SK-N-SH treated with all-trans-retinoic acid at 6 μM for 48 hours (cell line): Measurements from ENCODE around the gene LRRC39.

Source experiments
- ARNTL ChIP-seq: fragments of 450-650 bp; formaldehyde crosslinking; IDR thresholded peaks from 2 replicates; pipeline ENCODE4 v1.5.0; 2020; ENCODE audit warnings: low read depth, mild to moderate bottlenecking, moderate library complexity, borderline replicate concordance
- GLIS3 ChIP-seq: fragments of 250-450 bp; sonication (Bioruptor Pico); IDR thresholded peaks from 2 replicates; pipeline ENCODE4 v1.5.0; 2020; ENCODE audit warnings: mild to moderate bottlenecking, moderate library complexity
- RARB ChIP-seq: fragments of 250-450 bp; sonication (Bioruptor Pico); IDR thresholded peaks from 2 replicates; pipeline ENCODE4 v1.8.0; 2021; ENCODE audit warnings: mild to moderate bottlenecking, moderate library complexity
- SNAI2 ChIP-seq: fragments of 250-450 bp; sonication (Bioruptor Pico); IDR thresholded peaks from 2 replicates; pipeline ENCODE4 v1.5.0; 2020; ENCODE audit warnings: mild to moderate bottlenecking, moderate library complexity
- TCF4 ChIP-seq: fragments of 250-450 bp; sonication (Bioruptor Pico); IDR thresholded peaks from 2 replicates; pipeline ENCODE4 v1.8.0; 2021; ENCODE audit warnings: mild to moderate bottlenecking, moderate library complexity, borderline replicate concordance
- TOX ChIP-seq: fragments of 250-450 bp; sonication (Bioruptor Pico); IDR thresholded peaks from 2 replicates; pipeline ENCODE4 v1.8.0; 2021; ENCODE audit warnings: mild to moderate bottlenecking, moderate library complexity, borderline replicate concordance
- ZC3H10 ChIP-seq: fragments of 250-450 bp; sonication (Bioruptor Pico); IDR thresholded peaks from 2 replicates; pipeline ENCODE4 v1.5.1; 2021; ENCODE audit warnings: mild to moderate bottlenecking, moderate library complexity
- ZNF8 ChIP-seq: fragments of 450-650 bp; formaldehyde crosslinking; IDR thresholded peaks from 2 replicates; pipeline ENCODE4 v1.5.0; 2020; ENCODE audit warnings: mild to moderate bottlenecking, moderate library complexity
- TF ChIP-seq, protein P1 (sequence below): fragments of 250-450 bp; sonication (Bioruptor Pico); IDR thresholded peaks from 2 replicates; pipeline ENCODE4 v1.8.0; 2020; ENCODE audit warnings: mild to moderate bottlenecking, moderate library complexity, borderline replicate concordance
- TF ChIP-seq, protein P2 (sequence below): fragments of 250-450 bp; sonication (Bioruptor Pico); IDR thresholded peaks from 2 replicates; pipeline ENCODE4 v1.5.1; 2020; ENCODE audit warnings: low read depth, mild to moderate bottlenecking, moderate library complexity
- TF ChIP-seq, protein P3 (sequence below): fragments of 250-450 bp; sonication (Bioruptor Pico); IDR thresholded peaks from 2 replicates; pipeline ENCODE4 v1.5.0; 2020; ENCODE audit warnings: mild to moderate bottlenecking, moderate library complexity

DNA sequence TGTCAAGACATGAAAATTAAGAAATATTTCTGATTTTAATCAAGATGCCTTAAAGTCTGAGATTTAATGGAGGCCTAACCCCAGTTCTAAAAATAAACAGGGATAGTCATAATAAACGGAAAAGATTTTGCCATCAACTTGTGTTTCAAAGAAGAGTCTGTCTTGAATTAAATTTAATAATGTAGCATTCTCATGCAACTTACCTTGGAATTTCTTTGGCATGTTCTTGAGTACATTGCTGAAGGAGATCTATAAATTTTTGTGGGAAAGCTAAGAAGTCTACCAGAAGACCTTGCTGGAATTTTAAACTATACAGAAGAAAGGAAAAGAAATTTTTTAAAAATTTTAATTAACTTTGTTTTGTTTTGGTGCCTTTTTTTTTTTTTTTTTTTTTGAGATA, 55.9 kb downstream of the LRRC39 start:
- TF ChIP-seq SNAI2 (no peak), TOX (CRISPR knock-in tag) (no peak), ARNTL (CRISPR knock-in tag) (no peak), TCF4 (CRISPR knock-in tag) (no peak), ZC3H10 (no peak), ZNF8 (CRISPR knock-in tag) (no peak), RARB (CRISPR knock-in tag) (no peak), GLIS3 (CRISPR knock-in tag) (no peak)
- TF ChIP-seq, protein P1, sequence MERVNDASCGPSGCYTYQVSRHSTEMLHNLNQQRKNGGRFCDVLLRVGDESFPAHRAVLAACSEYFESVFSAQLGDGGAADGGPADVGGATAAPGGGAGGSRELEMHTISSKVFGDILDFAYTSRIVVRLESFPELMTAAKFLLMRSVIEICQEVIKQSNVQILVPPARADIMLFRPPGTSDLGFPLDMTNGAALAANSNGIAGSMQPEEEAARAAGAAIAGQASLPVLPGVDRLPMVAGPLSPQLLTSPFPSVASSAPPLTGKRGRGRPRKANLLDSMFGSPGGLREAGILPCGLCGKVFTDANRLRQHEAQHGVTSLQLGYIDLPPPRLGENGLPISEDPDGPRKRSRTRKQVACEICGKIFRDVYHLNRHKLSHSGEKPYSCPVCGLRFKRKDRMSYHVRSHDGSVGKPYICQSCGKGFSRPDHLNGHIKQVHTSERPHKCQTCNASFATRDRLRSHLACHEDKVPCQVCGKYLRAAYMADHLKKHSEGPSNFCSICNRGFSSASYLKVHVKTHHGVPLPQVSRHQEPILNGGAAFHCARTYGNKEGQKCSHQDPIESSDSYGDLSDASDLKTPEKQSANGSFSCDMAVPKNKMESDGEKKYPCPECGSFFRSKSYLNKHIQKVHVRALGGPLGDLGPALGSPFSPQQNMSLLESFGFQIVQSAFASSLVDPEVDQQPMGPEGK (CRISPR knock-in tag): no peak
- TF ChIP-seq, protein P2, sequence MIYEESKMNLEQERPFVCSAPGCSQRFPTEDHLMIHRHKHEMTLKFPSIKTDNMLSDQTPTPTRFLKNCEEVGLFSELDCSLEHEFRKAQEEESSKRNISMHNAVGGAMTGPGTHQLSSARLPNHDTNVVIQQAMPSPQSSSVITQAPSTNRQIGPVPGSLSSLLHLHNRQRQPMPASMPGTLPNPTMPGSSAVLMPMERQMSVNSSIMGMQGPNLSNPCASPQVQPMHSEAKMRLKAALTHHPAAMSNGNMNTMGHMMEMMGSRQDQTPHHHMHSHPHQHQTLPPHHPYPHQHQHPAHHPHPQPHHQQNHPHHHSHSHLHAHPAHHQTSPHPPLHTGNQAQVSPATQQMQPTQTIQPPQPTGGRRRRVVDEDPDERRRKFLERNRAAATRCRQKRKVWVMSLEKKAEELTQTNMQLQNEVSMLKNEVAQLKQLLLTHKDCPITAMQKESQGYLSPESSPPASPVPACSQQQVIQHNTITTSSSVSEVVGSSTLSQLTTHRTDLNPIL: no peak
- TF ChIP-seq, protein P3, sequence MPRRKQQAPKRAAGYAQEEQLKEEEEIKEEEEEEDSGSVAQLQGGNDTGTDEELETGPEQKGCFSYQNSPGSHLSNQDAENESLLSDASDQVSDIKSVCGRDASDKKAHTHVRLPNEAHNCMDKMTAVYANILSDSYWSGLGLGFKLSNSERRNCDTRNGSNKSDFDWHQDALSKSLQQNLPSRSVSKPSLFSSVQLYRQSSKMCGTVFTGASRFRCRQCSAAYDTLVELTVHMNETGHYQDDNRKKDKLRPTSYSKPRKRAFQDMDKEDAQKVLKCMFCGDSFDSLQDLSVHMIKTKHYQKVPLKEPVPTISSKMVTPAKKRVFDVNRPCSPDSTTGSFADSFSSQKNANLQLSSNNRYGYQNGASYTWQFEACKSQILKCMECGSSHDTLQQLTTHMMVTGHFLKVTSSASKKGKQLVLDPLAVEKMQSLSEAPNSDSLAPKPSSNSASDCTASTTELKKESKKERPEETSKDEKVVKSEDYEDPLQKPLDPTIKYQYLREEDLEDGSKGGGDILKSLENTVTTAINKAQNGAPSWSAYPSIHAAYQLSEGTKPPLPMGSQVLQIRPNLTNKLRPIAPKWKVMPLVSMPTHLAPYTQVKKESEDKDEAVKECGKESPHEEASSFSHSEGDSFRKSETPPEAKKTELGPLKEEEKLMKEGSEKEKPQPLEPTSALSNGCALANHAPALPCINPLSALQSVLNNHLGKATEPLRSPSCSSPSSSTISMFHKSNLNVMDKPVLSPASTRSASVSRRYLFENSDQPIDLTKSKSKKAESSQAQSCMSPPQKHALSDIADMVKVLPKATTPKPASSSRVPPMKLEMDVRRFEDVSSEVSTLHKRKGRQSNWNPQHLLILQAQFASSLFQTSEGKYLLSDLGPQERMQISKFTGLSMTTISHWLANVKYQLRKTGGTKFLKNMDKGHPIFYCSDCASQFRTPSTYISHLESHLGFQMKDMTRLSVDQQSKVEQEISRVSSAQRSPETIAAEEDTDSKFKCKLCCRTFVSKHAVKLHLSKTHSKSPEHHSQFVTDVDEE (CRISPR knock-in tag): no peak
